CD1c-positive myeloid dendritic cell (primary cell): ENCODE data around the gene P3H1.
"Not testable (repeated sequence)": the region's sequence is repeated elsewhere in the genome, so short reads cannot be mapped to it uniquely, and the experiment has no call there.

Source experiments
- DNase-seq: peaks from one replicate; pipeline ENCODE4 v3.0.0-alpha.2; 2016; ENCODE audit errors: extremely low spot score

The P3H1 gene

GRCh38 chr1:42773420-42773819, 6.6 kb upstream of the P3H1 start:
- no peak for DNase-seq

GRCh38 chr1:42769811-42770210, 3.0 kb upstream of the P3H1 start:
- DNase-seq: no peak

- DNase-seq: no peak
These were observed 1.3 kb upstream of the P3H1 start for GRCh38 chr1:42768172-42768571.

GRCh38 chr1:42767510-42768000, 727 bp upstream of the P3H1 start:
- peak; percentile 46 for DNase-seq

- DNase-seq: peak; percentile 57
These were observed 742 bp downstream of the P3H1 start for GRCh38 chr1:42765832-42766740.

GRCh38 chr1:42765269-42765668, 1.6 kb downstream of the P3H1 start:
- DNase-seq: no peak

GRCh38 chr1:42762269-42762668, 4.6 kb downstream of the P3H1 start:
- no peak for DNase-seq

- DNase-seq: no peak
These were observed 5.3 kb downstream of the P3H1 start for GRCh38 chr1:42761567-42761966.

GRCh38 chr1:42759114-42759513, 7.7 kb downstream of the P3H1 start:
- DNase-seq: no peak

- DNase-seq: peak; percentile 57
These were observed 8.2 kb downstream of the P3H1 start for GRCh38 chr1:42758641-42759040.

GRCh38 chr1:42757892-42758275, 8.9 kb downstream of the P3H1 start:
- DNase-seq: no peak

- peak; percentile 67 for DNase-seq
These were observed 9.6 kb downstream of the P3H1 start for GRCh38 chr1:42756956-42757891.

- no peak for DNase-seq
These were observed 13.8 kb downstream of the P3H1 start for GRCh38 chr1:42753070-42753469.

GRCh38 chr1:42752284-42752683, 14.5 kb downstream of the P3H1 start:
- DNase-seq: no peak

GRCh38 chr1:42751511-42752070, 15.2 kb downstream of the P3H1 start:
- not testable (repeated sequence) for DNase-seq

- DNase-seq: no peak
These were observed 16.8 kb downstream of the P3H1 start for GRCh38 chr1:42750041-42750440.

- DNase-seq: peak; percentile 77
These were observed 18.1 kb downstream of the P3H1 start for GRCh38 chr1:42748461-42749410.

- no peak for DNase-seq
These were observed 18.8 kb downstream of the P3H1 start for GRCh38 chr1:42748021-42748420.

- peak; percentile 31 for DNase-seq
These were observed 19.7 kb downstream of the P3H1 start for GRCh38 chr1:42747125-42747524.

- no peak for DNase-seq
These were observed 20.3 kb downstream of the P3H1 start for GRCh38 chr1:42746436-42747105.
